NCI-H446 (cell line): Measurements from ENCODE around the gene SYNPO2.
"Not testable (repeated sequence)": the region's sequence is repeated elsewhere in the genome, so short reads cannot be mapped to it uniquely, and the experiment has no call there.

Experiments used
- DNase-seq, 2 experiments: peaks; one replicate each; lab custom pipeline; 2025; lab: John Stamatoyannopoulos, UW

Gene SYNPO2

GRCh38 chr4:118973295-118973694, 84.6 kb downstream of the SYNPO2 start:
- DNase-seq, result no peak

- DNase-seq, result no peak
Observed at GRCh38 chr4:118974758-118975157, 86.1 kb downstream of the SYNPO2 start.

GRCh38 chr4:118975449-118976192, 87.0 kb downstream of the SYNPO2 start:
- DNase-seq, result no peak

GRCh38 chr4:118976193-118976560, 87.5 kb downstream of the SYNPO2 start:
- DNase-seq, result not testable (repeated sequence)

- not testable (repeated sequence) for DNase-seq
Observed at GRCh38 chr4:118977100-118977499, 88.4 kb downstream of the SYNPO2 start.

GRCh38 chr4:118979712-118980111, 91.1 kb downstream of the SYNPO2 start:
- DNase-seq, result no peak

- DNase-seq, result no peak
Observed at GRCh38 chr4:118981171-118981838, 92.7 kb downstream of the SYNPO2 start.

GRCh38 chr4:118981839-118982381, 93.3 kb downstream of the SYNPO2 start:
- peak in 1 of 2 experiments; percentile 69 for DNase-seq

- no peak for DNase-seq
Observed at GRCh38 chr4:118983293-118983692, 94.6 kb downstream of the SYNPO2 start.

GRCh38 chr4:118983831-118984230, 95.2 kb downstream of the SYNPO2 start:
- DNase-seq, result no peak

GRCh38 chr4:118985170-118986000, 96.7 kb downstream of the SYNPO2 start:
- DNase-seq, result no peak

GRCh38 chr4:118987959-118988634, 99.4 kb downstream of the SYNPO2 start:
- no peak for DNase-seq

- DNase-seq, result no peak
Observed at GRCh38 chr4:118988635-118988972, 100.0 kb downstream of the SYNPO2 start.

GRCh38 chr4:118989098-118990080, 100.7 kb downstream of the SYNPO2 start:
- peak in 1 of 2 experiments; percentile 32 for DNase-seq

- DNase-seq, result no peak
Observed at GRCh38 chr4:118991686-118992085, 103.0 kb downstream of the SYNPO2 start.

- DNase-seq, result no peak
Observed at GRCh38 chr4:118992149-118992548, 103.5 kb downstream of the SYNPO2 start.

GRCh38 chr4:118993333-118993732, 104.7 kb downstream of the SYNPO2 start:
- no peak for DNase-seq

GRCh38 chr4:118994030-118994429, 105.4 kb downstream of the SYNPO2 start:
- DNase-seq, result peak; percentile 25 to 82

- DNase-seq, result no peak
Observed at GRCh38 chr4:118995693-118996391, 107.2 kb downstream of the SYNPO2 start.

GRCh38 chr4:118997601-118998000, 108.9 kb downstream of the SYNPO2 start:
- DNase-seq, result no peak
